Stimulated activated CD4-positive, alpha-beta T cell treated with anti-CD3 and anti-CD28 coated beads, Interleukin-1b, Interleukin-23, amount 100 ng/mL, for 24 hours (primary cell): ENCODE results near the gene PCDHGB4.
A peak's percentile ranks its signal among the peaks of the same experiment; 100 is the strongest.
"Not testable (repeated sequence)": the region's sequence is repeated elsewhere in the genome, so short reads cannot be mapped to it uniquely, and the experiment has no call there.

ENCODE experiments used
- DNase-seq, 4 experiments: peaks; one replicate each; pipeline ENCODE4 v3.0.0-alpha.2; 2020; ENCODE audit warnings: low read depth in 4 of 4, low spot score in 1 of 4

Gene PCDHGB4

GRCh38 chr5:141366016-141366896, 21.2 kb upstream of the PCDHGB4 start:
- no peak for DNase-seq

- peak in 1 of 4 experiments; percentile 8 for DNase-seq
Measured at GRCh38 chr5:141369994-141370848, 17.3 kb upstream of the PCDHGB4 start, which contains the start of gene PCDHGB3. Gene PCDHGB3, plus strand, starts transcription at chr5:141370242. Its CDS starts 153 bp downstream, at chr5:141370395.

- DNase-seq, result no peak
Measured at GRCh38 chr5:141371572-141372475, 15.7 kb upstream of the PCDHGB4 start.

- no peak for DNase-seq
Measured at GRCh38 chr5:141373673-141374317, 13.7 kb upstream of the PCDHGB4 start, which contains the start of gene PCDHGA6. Gene PCDHGA6, plus strand, starts transcription at chr5:141373891. Its CDS starts 193 bp downstream, at chr5:141374084.

GRCh38 chr5:141374627-141375026, 12.9 kb upstream of the PCDHGB4 start:
- DNase-seq, result no peak

- DNase-seq, result not testable (repeated sequence)
Measured at GRCh38 chr5:141375444-141376155, 11.9 kb upstream of the PCDHGB4 start.

- no peak for DNase-seq
Measured at GRCh38 chr5:141382469-141383294, 4.8 kb upstream of the PCDHGB4 start, which contains the start of gene PCDHGA7. Gene PCDHGA7, plus strand, starts transcription at chr5:141382742. Its CDS starts 158 bp downstream, at chr5:141382900.

- DNase-seq, result no peak
Measured at GRCh38 chr5:141383345-141383744, 4.2 kb upstream of the PCDHGB4 start.

- no peak for DNase-seq
Measured at GRCh38 chr5:141384471-141385267, 2.8 kb upstream of the PCDHGB4 start.

- DNase-seq, result no peak
Measured at GRCh38 chr5:141388661-141389060, 1.2 kb downstream of the PCDHGB4 start.

- DNase-seq, result no peak
Measured at GRCh38 chr5:141389153-141390042, 1.9 kb downstream of the PCDHGB4 start.

- DNase-seq, result no peak
Measured at GRCh38 chr5:141392429-141393198, 5.1 kb downstream of the PCDHGB4 start, which contains the start of gene PCDHGA8. Gene PCDHGA8, plus strand, starts transcription at chr5:141392633. Its CDS starts 181 bp downstream, at chr5:141392814.

GRCh38 chr5:141393267-141393666, 5.8 kb downstream of the PCDHGB4 start:
- no peak for DNase-seq

- not testable (repeated sequence) for DNase-seq
Measured at GRCh38 chr5:141394401-141395187, 7.1 kb downstream of the PCDHGB4 start.
